HG02642 (cell line): ENCODE measurements around the gene SAMD4B.
"Not testable (repeated sequence)": the region's sequence is repeated elsewhere in the genome, so short reads cannot be mapped to it uniquely, and the experiment has no call there.

Source experiments
- ATAC-seq: cut with Tn5 transposase; IDR thresholded peaks from one replicate; pipeline ENCODE4 v1.9.1; 2021; ENCODE audit warnings: mild to moderate bottlenecking; ENCODE audit not compliant: unreplicated experiment, poor library complexity

The SAMD4B gene

GRCh38 chr19:39333507-39333906 lies 8.7 kb upstream of the SAMD4B start:
- no peak for ATAC-seq

- no peak for ATAC-seq
These were observed 7.7 kb upstream of the SAMD4B start for GRCh38 chr19:39334444-39334976.

GRCh38 chr19:39335168-39335548 lies 7.1 kb upstream of the SAMD4B start:
- peak; percentile 8 for ATAC-seq

- no peak for ATAC-seq
These were observed 5.7 kb upstream of the SAMD4B start for GRCh38 chr19:39336483-39336882.

GRCh38 chr19:39339674-39340073 lies 2.5 kb upstream of the SAMD4B start:
- no peak for ATAC-seq

- not testable (repeated sequence) for ATAC-seq
These were observed 2.1 kb upstream of the SAMD4B start for GRCh38 chr19:39340156-39340555.

- ATAC-seq: no peak
These were observed 997 bp upstream of the SAMD4B start for GRCh38 chr19:39341129-39341718.

- ATAC-seq: no peak
These were observed 555 bp downstream of the SAMD4B start for GRCh38 chr19:39342647-39343305.

- no peak for ATAC-seq
These were observed 3.7 kb downstream of the SAMD4B start for GRCh38 chr19:39345956-39346355.

- ATAC-seq: no peak
These were observed 5.3 kb downstream of the SAMD4B start for GRCh38 chr19:39347332-39348164.

GRCh38 chr19:39349326-39349725 lies 7.1 kb downstream of the SAMD4B start:
- ATAC-seq: no peak

GRCh38 chr19:39350156-39350555 lies 7.9 kb downstream of the SAMD4B start:
- no peak for ATAC-seq

- peak; percentile 79 for ATAC-seq
These were observed 9.4 kb downstream of the SAMD4B start for GRCh38 chr19:39351537-39352064.

GRCh38 chr19:39352381-39353255 lies 10.4 kb downstream of the SAMD4B start:
- ATAC-seq: no peak

- no peak for ATAC-seq
These were observed 13.0 kb downstream of the SAMD4B start for GRCh38 chr19:39355253-39355652.

- no peak for ATAC-seq
These were observed 13.9 kb downstream of the SAMD4B start for GRCh38 chr19:39356073-39356472.

- no peak for ATAC-seq
These were observed 14.4 kb downstream of the SAMD4B start for GRCh38 chr19:39356647-39357046.

GRCh38 chr19:39359026-39359425 lies 16.8 kb downstream of the SAMD4B start:
- no peak for ATAC-seq

GRCh38 chr19:39360599-39360998 lies 18.4 kb downstream of the SAMD4B start:
- no peak for ATAC-seq
